ENCODE results near the gene EFHD2. TPM values are rescaled to one million over a fixed set of nuclear protein-coding genes. Genes with fewer than 3 reads are reported as not detected.

Gene EFHD2
- total RNA-seq, 1 donor from 2014 or later, result 64.3 TPM

- intact Hi-C loops (cut with DNase I), result no loop called here
- DNase-seq (no peak), ATAC-seq (no peak)
Measured at GRCh38 chr1:15445390-15446122, 35.9 kb downstream of the EFHD2 start.

GRCh38 chr1:15446212-15446611 lies 36.5 kb downstream of the EFHD2 start:
- no peak for ATAC-seq
- intact Hi-C loops (cut with DNase I), result no loop called here
- no peaks in the 10 kb centered on the region for H3K9me3 ChIP-seq
- H3K27me3 ChIP-seq, result no peaks in the 10 kb centered on the region
- TF ChIP-seq CTCF (IDR thresholded peaks at IDR 0.05), result no peak
- no peak overlapping the region for H3K4me3 ChIP-seq
- H3K27ac ChIP-seq, result no peak overlapping the region
- H3K4me1 ChIP-seq, result no peaks in the 10 kb centered on the region
- no peak for DNase-seq
- no peaks in the 10 kb centered on the region for H3K36me3 ChIP-seq

More at GRCh38 chr1:15445390-15446122, 35.9 kb downstream of the EFHD2 start:
- Histone ChIP-seq H3K9me3 (no peaks in the 10 kb centered on the region), H3K4me1 (no peaks in the 10 kb centered on the region), H3K36me3 (no peaks in the 10 kb centered on the region), H3K4me3 (no peak overlapping the region), H3K27ac (no peak overlapping the region), H3K27me3 (no peaks in the 10 kb centered on the region)
- TF ChIP-seq CTCF (IDR thresholded peaks at IDR 0.05), result no peak

- TF ChIP-seq CTCF (IDR thresholded peaks at IDR 0.05), result no peak
- Histone ChIP-seq H3K27me3 (no peaks in the 10 kb centered on the region), H3K9me3 (no peaks in the 10 kb centered on the region), H3K36me3 (no peaks in the 10 kb centered on the region), H3K27ac (no peak overlapping the region), H3K4me1 (no peaks in the 10 kb centered on the region), H3K4me3 (no peak overlapping the region)
- intact Hi-C loops (cut with DNase I), result no loop called here
- DNase-seq (no peak), ATAC-seq (no peak)
Measured at GRCh38 chr1:15448877-15449462, 39.3 kb downstream of the EFHD2 start.

- no peak for TF ChIP-seq CTCF (IDR thresholded peaks at IDR 0.05)
- no peak overlapping the region for H3K4me3 ChIP-seq
- no peaks in the 10 kb centered on the region for H3K27me3 ChIP-seq
- H3K27ac ChIP-seq, result no peak overlapping the region
- ATAC-seq (no peak), DNase-seq (no peak)
- intact Hi-C loops (cut with DNase I), result no loop called here
- no peaks in the 10 kb centered on the region for H3K9me3 ChIP-seq
- H3K36me3 ChIP-seq, result no peaks in the 10 kb centered on the region
- H3K4me1 ChIP-seq, result no peaks in the 10 kb centered on the region
Measured at GRCh38 chr1:15449567-15449966, 39.9 kb downstream of the EFHD2 start.

- DNase-seq (no peak), ATAC-seq (no peak)
- Histone ChIP-seq H3K9me3 (no peaks in the 10 kb centered on the region), H3K4me3 (no peak overlapping the region), H3K27me3 (no peaks in the 10 kb centered on the region), H3K27ac (no peak overlapping the region), H3K4me1 (no peaks in the 10 kb centered on the region), H3K36me3 (no peaks in the 10 kb centered on the region)
- TF ChIP-seq CTCF (IDR thresholded peaks at IDR 0.05), result no peak
- intact Hi-C loops (cut with DNase I), result no loop called here
Measured at GRCh38 chr1:15451014-15451722, 41.5 kb downstream of the EFHD2 start.

Data from upper lobe of right lung (tissue), 1 donor.